Endothelial cell of umbilical vein (primary cell): ENCODE measurements around the gene MOB3B. TPM values are rescaled to one million over a fixed set of nuclear protein-coding genes. Genes with fewer than 3 reads are reported as not detected.

Source experiments
- BruUV-seq: library from RNA; stranded (reverse); fragments of 400-500 nt; replicated peaks from 2 replicates; lab custom pipeline; 2021; lab: Mats Ljungman, UMichigan
- CTCF ChIA-PET: fragments of 300-600, 350-600 bp; sonication (Branson Sonifier 250); formaldehyde crosslinking; loops from one replicate; lab custom pipeline; 2021; ENCODE audit warnings: antibody characterized with exemption, inconsistent platforms; lab: Charles Lee
- POLR2A ChIA-PET: fragments of 300-600, 350-600 bp; sonication (Branson Sonifier 250); formaldehyde crosslinking; loops from one replicate; lab custom pipeline; 2021; ENCODE audit warnings: antibody characterized with exemption, inconsistent platforms; lab: Charles Lee
- DNase-seq: peaks from one replicate; pipeline ENCODE4 v3.0.0-alpha.2; 2011; ENCODE audit warnings: low read depth, low spot score
- FAIRE-seq: peaks from 2 replicates; lab custom pipeline; 2011; peaks lifted over from hg19 to GRCh38; lab: Jason Lieb, UNC
- H2AFZ ChIP-seq: 2 replicates; pipeline ENCODE4 v1.6.0; 2012; ENCODE audit warnings: low read depth, low read length, control low read depth, inconsistent platforms
- H3K27ac ChIP-seq: 2 replicates; pipeline ENCODE4 v1.5.1; 2011; ENCODE audit warnings: low read depth, mild to moderate bottlenecking, control low read depth, low read length, moderate library complexity; ENCODE audit not compliant: insufficient read depth
- H3K27me3 ChIP-seq, 2 experiments: 2 replicates each; pipeline versions ENCODE4 v1.6.0 to v1.6.1; 2011; ENCODE audit warnings: low read length in 2 of 2, mixed read lengths in 1 of 2; ENCODE audit not compliant: control insufficient read depth in 2 of 2, insufficient read depth in 2 of 2
- H3K36me3 ChIP-seq, 2 experiments: 2 replicates in 1 of 2; 3 replicates in 1 of 2; pipeline ENCODE4 v1.5.1; 2011; ENCODE audit warnings: low read length in 2 of 2, mild to moderate bottlenecking in 1 of 2, moderate library complexity in 1 of 2; ENCODE audit not compliant: control insufficient read depth in 2 of 2, insufficient read depth in 2 of 2; ENCODE audit errors: extremely low read depth in 1 of 2
- H3K4me1 ChIP-seq: 3 replicates; pipeline ENCODE4 v1.5.1; 2011; ENCODE audit warnings: mild to moderate bottlenecking, low read length; ENCODE audit not compliant: control insufficient read depth, insufficient read depth; ENCODE audit errors: extremely low read depth
- H3K4me2 ChIP-seq: 2 replicates; pipeline ENCODE4 v1.6.1; 2011; ENCODE audit warnings: low read length, control low read depth, mixed read lengths; ENCODE audit not compliant: insufficient read depth
- H3K4me3 ChIP-seq, 3 experiments: fragments of 200-600 bp in 1 of 3; sonication (generic), shearing (Covaris generic) in 1 of 3; replicated peaks in 1 of 3; 2 replicates each; pipeline ENCODE4 v1.5.1; 2011 to 2016; ENCODE audit warnings: control low read depth in 3 of 3, low read length in 3 of 3, mild to moderate bottlenecking in 2 of 3, inconsistent platforms in 1 of 3, low read depth in 1 of 3, moderate library complexity in 1 of 3; ENCODE audit not compliant: insufficient read depth in 1 of 3
- H3K79me2 ChIP-seq: 2 replicates; pipeline ENCODE4 v1.6.0; 2012; ENCODE audit warnings: low read length, inconsistent platforms; ENCODE audit not compliant: control insufficient read depth, insufficient read depth
- H3K9ac ChIP-seq: replicated peaks from 2 replicates; pipeline ENCODE3; 2011; ENCODE audit warnings: low read length, control low read depth; ENCODE audit not compliant: insufficient read depth; ENCODE audit errors: extremely low read depth
- H3K9me1 ChIP-seq: replicated peaks from 3 replicates; pipeline ENCODE4 v1.6.0; 2011; ENCODE audit warnings: mild to moderate bottlenecking, low read length; ENCODE audit not compliant: control insufficient read depth, insufficient read depth; ENCODE audit errors: extremely low read depth
- H3K9me3 ChIP-seq: replicated peaks from 2 replicates; pipeline ENCODE4 v1.5.1; 2012; ENCODE audit warnings: low read length, inconsistent platforms; ENCODE audit not compliant: control insufficient read depth, insufficient read depth
- H4K20me1 ChIP-seq: replicated peaks from 2 replicates; pipeline ENCODE3; 2011; ENCODE audit warnings: mild to moderate bottlenecking, low read length; ENCODE audit not compliant: control insufficient read depth, insufficient read depth; ENCODE audit errors: extremely low read depth
- CTCF ChIP-seq, 2 donors: IDR thresholded peaks; 1 replicate in 1 of 2; 2 replicates in 1 of 2; pipeline ENCODE4 v1.5.1; 2011; ENCODE audit warnings: low read length in 2 of 2, mild to moderate bottlenecking in 2 of 2, moderate library complexity in 2 of 2, control low read depth in 1 of 2, inconsistent platforms in 1 of 2, low read depth in 1 of 2; ENCODE audit not compliant: insufficient read depth in 1 of 2; ENCODE audit errors: extremely low read depth in 1 of 2
- EZH2 ChIP-seq: IDR thresholded peaks from 2 replicates; pipeline ENCODE4 v1.6.1; 2012; ENCODE audit warnings: borderline replicate concordance, low read depth, mild to moderate bottlenecking, moderate library complexity, low read length, inconsistent platforms; ENCODE audit not compliant: severe bottlenecking
- FOS ChIP-seq: IDR thresholded peaks from 2 replicates; pipeline ENCODE4 v1.6.1; 2011; ENCODE audit warnings: mild to moderate bottlenecking, low read length, moderate library complexity, borderline replicate concordance; ENCODE audit not compliant: insufficient read depth
- GATA2 ChIP-seq: IDR thresholded peaks from 2 replicates; pipeline ENCODE4 v1.7.0; 2011; ENCODE audit warnings: low read depth, mild to moderate bottlenecking, moderate library complexity, mixed read lengths, low read length; ENCODE audit not compliant: insufficient read length, insufficient read depth
- JUN ChIP-seq: IDR thresholded peaks from 2 replicates; pipeline ENCODE4 v1.6.1; 2011; ENCODE audit warnings: borderline replicate concordance, low read depth; ENCODE audit not compliant: insufficient read length, insufficient read depth
- MYC ChIP-seq: IDR thresholded peaks from one replicate; pipeline ENCODE4 v1.6.1; 2011; ENCODE audit warnings: mild to moderate bottlenecking, low read depth, low read length
- POLR2A ChIP-seq: IDR thresholded peaks from 2 replicates; pipeline ENCODE4 v1.6.1; 2012; ENCODE audit warnings: low read depth, mild to moderate bottlenecking, control low read depth, low read length
- POLR2AphosphoS5 ChIP-seq: IDR thresholded peaks from 2 replicates; pipeline ENCODE4 v1.6.1; 2012; ENCODE audit warnings: low read depth, mild to moderate bottlenecking, control low read depth, low read length, moderate library complexity; ENCODE audit not compliant: insufficient read depth
- dilution Hi-C: fragments of 300-500 bp; cut with MboI; formaldehyde crosslinking; loops from one replicate; pipeline ENCODE4 v1.15.0; 2019; ENCODE audit warnings: low sequenced_read_pairs; ENCODE audit not compliant: extremely low pct_ligation_motif_present
- intact Hi-C: fragments of 100-400 bp; cut with micrococcal nuclease; formaldehyde crosslinking; loops from one replicate; pipeline ENCODE4 v1.10.0; 2022
- polyA plus RNA-seq, 4 experiments: library from polyadenylated mRNA; depleted of rRNA in 3 of 4; stranded (reverse) in 3 of 4; unstranded in 1 of 4; fragments of >200 nt; gene quantifications; 2 replicates each; pipeline versions ENCODE4 v1.2.1 to v1.2.3, GENCODE V29; 2011 to 2012; ENCODE audit warnings: missing spikeins in 1 of 4
- total RNA-seq: library from RNA; stranded (reverse); gene quantifications from 2 replicates; pipeline ENCODE4 v1.2.3, GENCODE V29; 2021
- TF ChIP-seq, protein P1 (sequence below): IDR thresholded peaks from 2 replicates; pipeline ENCODE4 v1.6.1; 2011; ENCODE audit not compliant: insufficient read depth, insufficient read length

The MOB3B gene
- total and polyA plus RNA-seq, 2 donors (not counting 3 experiments of a cell fraction or from before 2014, with no cell fraction given), result 0.03 TPM; not detected in 1

DNA sequence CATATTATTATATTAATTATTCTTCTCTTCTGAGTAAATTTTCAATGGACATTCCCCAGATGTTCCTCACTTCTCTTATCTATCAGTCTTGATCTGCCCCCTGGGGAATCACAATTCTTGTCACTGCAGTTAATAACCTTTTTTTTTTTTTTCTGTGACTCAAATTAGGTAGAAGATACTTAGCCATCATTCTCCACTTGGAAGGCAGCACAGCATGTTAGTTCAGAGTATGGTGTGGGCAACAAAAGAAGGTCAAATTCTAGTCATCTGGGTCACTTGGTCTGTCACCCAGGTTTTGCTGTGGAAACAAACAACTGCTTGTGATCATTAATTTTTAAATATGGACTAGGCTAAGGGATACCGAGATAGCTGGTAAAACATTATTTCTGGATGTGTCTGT, 8.1 kb upstream of the MOB3B start:
- Histone ChIP-seq H3K27ac (no peak overlapping the region), H4K20me1 (no peaks in the 10 kb centered on the region), H3K36me3 (no peaks in the 10 kb centered on the region), H3K9ac (no peak overlapping the region), H3K9me3 (no peaks in the 10 kb centered on the region), H3K4me1 (no peaks in the 10 kb centered on the region), H3K4me3 (no peak overlapping the region), H3K79me2 (no peaks in the 10 kb centered on the region), H3K4me2 (no peak overlapping the region), H2AFZ (no peak overlapping the region), H3K9me1 (no peaks in the 10 kb centered on the region), H3K27me3 (no peaks in the 10 kb centered on the region)
- CTCF ChIA-PET, result interaction anchor here (3.0 kb wide), 1 partner anchor 204 kb away, joined by 12 read pairs; no protein-coding TSS in a partner anchor
- DNase-seq (no peak), FAIRE-seq (no peak)
- TF ChIP-seq GATA2 (no peak), EZH2 (no peak), POLR2AphosphoS5 (no peak), POLR2A (no peak), CTCF (IDR thresholded peaks at IDR 0.05; ENCODE audit: extremely low read depth in 1 of 2, insufficient read depth in 1 of 2, low read depth in 1 of 2, low read length in 2 of 2) (no peak), MYC (no peak), JUN (no peak), FOS (no peak)
- TF ChIP-seq, protein P1, sequence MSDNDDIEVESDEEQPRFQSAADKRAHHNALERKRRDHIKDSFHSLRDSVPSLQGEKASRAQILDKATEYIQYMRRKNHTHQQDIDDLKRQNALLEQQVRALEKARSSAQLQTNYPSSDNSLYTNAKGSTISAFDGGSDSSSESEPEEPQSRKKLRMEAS, result no peak
- BruUV-seq, result no TSS peak
- POLR2A ChIA-PET, result no interaction called here
- dilution Hi-C loops, result no loop called here
- intact Hi-C loops, result no loop called here
